ENCODE results near the gene LPIN2.

- no peak for TF ChIP-seq CTCF (optimal IDR thresholded peaks at IDR 0.05 in 1 of 3, IDR thresholded peaks at IDR 0.05 in 1 of 3, conservative IDR thresholded peaks at IDR 0.05 in 1 of 3; ENCODE audit: extremely low read depth in 1 of 3, insufficient read depth in 2 of 3, low read length in 3 of 3)
- no peak for TF ChIP-seq EZH2 (IDR thresholded peaks at IDR 0.05; ENCODE audit: low read length)
These were observed 30.9 kb downstream of the LPIN2 start for GRCh38 chr18:2982022-2982421.

All from keratinocyte (primary cell).